ENCODE measurements around the gene PRSS8. TPM values are rescaled to one million over a fixed set of nuclear protein-coding genes. Genes with fewer than 3 reads are reported as not detected.
"Not testable (repeated sequence)": the region's sequence is repeated elsewhere in the genome, so short reads cannot be mapped to it uniquely, and the experiment has no call there.

Gene PRSS8
- total and polyA plus RNA-seq, 2 donors (not counting 1 experiment from before 2014, with no cell fraction given): not detected

- H3K79me2 ChIP-seq (ENCODE audit: control insufficient read depth, insufficient read depth, low read length): peaks cover 42% of the 10 kb centered on the region
- H3K9me3 ChIP-seq (ENCODE audit: control insufficient read depth, insufficient read depth, low read depth, low read length): no peaks in the 10 kb centered on the region
- peak overlapping the region; percentile 99 for H3K27ac ChIP-seq (ENCODE audit: insufficient read depth, low read length)
- H3K4me1 ChIP-seq (ENCODE audit: control insufficient read depth, extremely low read depth, insufficient read depth, low read length): peaks cover 7% of the 10 kb centered on the region
- no peaks in the 10 kb centered on the region for H3K27me3 ChIP-seq (ENCODE audit: control insufficient read depth, insufficient read depth, low read length)
- H3K36me3 ChIP-seq (ENCODE audit: control insufficient read depth, insufficient read depth, low read length): peaks cover 10% of the 10 kb centered on the region
- H3K9ac ChIP-seq (ENCODE audit: insufficient read depth, low read length): peak overlapping the region; percentile 98
- no peak for TF ChIP-seq EZH2 (IDR thresholded peaks at IDR 0.05; ENCODE audit: low read length, missing control alignments)
- TF ChIP-seq, protein P1, sequence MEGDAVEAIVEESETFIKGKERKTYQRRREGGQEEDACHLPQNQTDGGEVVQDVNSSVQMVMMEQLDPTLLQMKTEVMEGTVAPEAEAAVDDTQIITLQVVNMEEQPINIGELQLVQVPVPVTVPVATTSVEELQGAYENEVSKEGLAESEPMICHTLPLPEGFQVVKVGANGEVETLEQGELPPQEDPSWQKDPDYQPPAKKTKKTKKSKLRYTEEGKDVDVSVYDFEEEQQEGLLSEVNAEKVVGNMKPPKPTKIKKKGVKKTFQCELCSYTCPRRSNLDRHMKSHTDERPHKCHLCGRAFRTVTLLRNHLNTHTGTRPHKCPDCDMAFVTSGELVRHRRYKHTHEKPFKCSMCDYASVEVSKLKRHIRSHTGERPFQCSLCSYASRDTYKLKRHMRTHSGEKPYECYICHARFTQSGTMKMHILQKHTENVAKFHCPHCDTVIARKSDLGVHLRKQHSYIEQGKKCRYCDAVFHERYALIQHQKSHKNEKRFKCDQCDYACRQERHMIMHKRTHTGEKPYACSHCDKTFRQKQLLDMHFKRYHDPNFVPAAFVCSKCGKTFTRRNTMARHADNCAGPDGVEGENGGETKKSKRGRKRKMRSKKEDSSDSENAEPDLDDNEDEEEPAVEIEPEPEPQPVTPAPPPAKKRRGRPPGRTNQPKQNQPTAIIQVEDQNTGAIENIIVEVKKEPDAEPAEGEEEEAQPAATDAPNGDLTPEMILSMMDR (conservative IDR thresholded peaks at IDR 0.05 in 1 of 2, IDR thresholded peaks at IDR 0.05 in 1 of 2; ENCODE audit: low read depth in 1 of 2, low read length in 2 of 2): no peak
- peak overlapping the region; percentile 87 for H2AFZ ChIP-seq (ENCODE audit: low read length)
- peaks cover 6% of the 10 kb centered on the region for H4K20me1 ChIP-seq (ENCODE audit: control insufficient read depth, extremely low read depth, insufficient read depth, low read length)
- H3K4me3 ChIP-seq (replicated peaks in 1 of 4; ENCODE audit: control extremely low read depth in 1 of 4, insufficient read depth in 1 of 4, low read depth in 3 of 4, low read length in 4 of 4): peak overlapping the region; percentile 74 to 99 (median 84)
- no peak for DNase-seq (ENCODE audit: low read depth in 2 of 2)
- peak overlapping the region; percentile 92 for H3K4me2 ChIP-seq (ENCODE audit: extremely low read depth, insufficient read depth, low read length)
Measured at GRCh38 chr16:31179219-31179746, 43.8 kb upstream of the PRSS8 start.

GRCh38 chr16:31177136-31177535 is 41.6 kb upstream of the PRSS8 start:
- H4K20me1 ChIP-seq (ENCODE audit: control insufficient read depth, extremely low read depth, insufficient read depth, low read length): no peaks in the 10 kb centered on the region
- H3K9me3 ChIP-seq (ENCODE audit: control insufficient read depth, insufficient read depth, low read depth, low read length): no peaks in the 10 kb centered on the region
- H3K79me2 ChIP-seq (ENCODE audit: control insufficient read depth, insufficient read depth, low read length): peaks cover 21% of the 10 kb centered on the region
- peak; percentile 31 to 89 for DNase-seq (ENCODE audit: low read depth in 2 of 2)
- TF ChIP-seq, protein P1 (conservative IDR thresholded peaks at IDR 0.05 in 1 of 2, IDR thresholded peaks at IDR 0.05 in 1 of 2; ENCODE audit: low read depth in 1 of 2, low read length in 2 of 2): no peak
- TF ChIP-seq EZH2 (IDR thresholded peaks at IDR 0.05; ENCODE audit: low read length, missing control alignments): no peak
- H3K36me3 ChIP-seq (ENCODE audit: control insufficient read depth, insufficient read depth, low read length): no peaks in the 10 kb centered on the region
- H3K4me3 ChIP-seq (replicated peaks in 1 of 4; ENCODE audit: control extremely low read depth in 1 of 4, insufficient read depth in 1 of 4, low read depth in 3 of 4, low read length in 4 of 4): no peak overlapping the region
- H3K9ac ChIP-seq (ENCODE audit: insufficient read depth, low read length): no peak overlapping the region
- H3K4me1 ChIP-seq (ENCODE audit: control insufficient read depth, extremely low read depth, insufficient read depth, low read length): peaks cover 3% of the 10 kb centered on the region
- no peak overlapping the region for H2AFZ ChIP-seq (ENCODE audit: low read length)
- H3K27ac ChIP-seq (ENCODE audit: insufficient read depth, low read length): no peak overlapping the region
- H3K4me2 ChIP-seq (ENCODE audit: extremely low read depth, insufficient read depth, low read length): no peak overlapping the region
- no peaks in the 10 kb centered on the region for H3K27me3 ChIP-seq (ENCODE audit: control insufficient read depth, insufficient read depth, low read length)

GRCh38 chr16:31170048-31170447 is 34.5 kb upstream of the PRSS8 start:
- H2AFZ ChIP-seq (ENCODE audit: low read length); DNase-seq (ENCODE audit: low read depth in 2 of 2); H4K20me1 ChIP-seq (ENCODE audit: control insufficient read depth, extremely low read depth, insufficient read depth, low read length); H3K27ac ChIP-seq (ENCODE audit: insufficient read depth, low read length); H3K27me3 ChIP-seq (ENCODE audit: control insufficient read depth, insufficient read depth, low read length); H3K4me3 ChIP-seq (replicated peaks in 1 of 4; ENCODE audit: control extremely low read depth in 1 of 4, insufficient read depth in 1 of 4, low read depth in 3 of 4, low read length in 4 of 4); H3K4me1 ChIP-seq (ENCODE audit: control insufficient read depth, extremely low read depth, insufficient read depth, low read length); H3K9ac ChIP-seq (ENCODE audit: insufficient read depth, low read length); H3K9me3 ChIP-seq (ENCODE audit: control insufficient read depth, insufficient read depth, low read depth, low read length); H3K4me2 ChIP-seq (ENCODE audit: extremely low read depth, insufficient read depth, low read length); H3K79me2 ChIP-seq (ENCODE audit: control insufficient read depth, insufficient read depth, low read length); H3K36me3 ChIP-seq (ENCODE audit: control insufficient read depth, insufficient read depth, low read length): not testable (repeated sequence)

All from fibroblast of lung (primary cell).